KOPT-K1 (cell line): ENCODE results near the gene ANKRD29.

Experiments
- H3K27ac ChIP-seq: fragments of 200-600 bp; sonication (generic); 2 replicates; pipeline ENCODE4 v1.5.1; 2016; ENCODE audit warnings: antibody characterized with exemption, mild to moderate bottlenecking, low read depth, low read length; ENCODE audit not compliant: poor library complexity, severe bottlenecking
- H3K36me3 ChIP-seq: fragments of 200-600 bp; sonication (generic); 2 replicates; pipeline ENCODE4 v1.5.1; 2017; ENCODE audit warnings: antibody characterized with exemption, mild to moderate bottlenecking, low read length, moderate library complexity; ENCODE audit not compliant: insufficient read depth
- H3K9me3 ChIP-seq: fragments of 200-600 bp; sonication (generic); 2 replicates; pipeline ENCODE4 v1.5.1; 2017; ENCODE audit warnings: antibody characterized with exemption, low read length, mild to moderate bottlenecking; ENCODE audit not compliant: insufficient read depth, poor library complexity, severe bottlenecking

The ANKRD29 gene

DNA sequence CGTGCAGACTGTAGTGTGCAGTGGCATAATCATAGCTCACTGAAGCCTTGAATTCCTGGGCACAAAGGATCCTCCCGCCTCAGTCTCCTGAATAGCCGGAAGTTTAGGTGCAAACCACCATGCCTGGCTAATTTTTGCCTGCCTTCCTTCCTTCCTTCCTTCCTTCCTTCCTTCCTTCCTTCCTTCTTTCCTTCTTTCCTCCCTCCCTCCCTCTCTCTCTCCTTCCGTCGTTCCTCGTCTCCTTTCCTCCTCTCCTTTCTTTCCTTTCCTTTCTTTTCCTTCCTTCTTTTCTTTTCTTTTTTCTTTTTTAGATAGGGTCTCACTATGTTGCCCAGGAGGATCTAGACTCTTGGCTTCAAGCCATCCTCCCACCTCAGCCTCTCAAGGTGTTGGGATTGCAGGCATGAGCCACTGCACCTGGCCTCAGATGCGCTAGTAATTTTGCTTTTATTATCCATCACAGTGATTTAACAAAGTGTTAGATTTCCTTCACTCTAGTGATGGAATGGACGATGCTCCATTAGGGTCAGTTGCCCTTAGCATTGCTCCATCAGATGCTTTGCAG is 6.6 kb upstream of the ANKRD29 start:
- no peak overlapping the region for H3K27ac ChIP-seq
- no peaks in the 10 kb centered on the region for H3K36me3 ChIP-seq

DNA sequence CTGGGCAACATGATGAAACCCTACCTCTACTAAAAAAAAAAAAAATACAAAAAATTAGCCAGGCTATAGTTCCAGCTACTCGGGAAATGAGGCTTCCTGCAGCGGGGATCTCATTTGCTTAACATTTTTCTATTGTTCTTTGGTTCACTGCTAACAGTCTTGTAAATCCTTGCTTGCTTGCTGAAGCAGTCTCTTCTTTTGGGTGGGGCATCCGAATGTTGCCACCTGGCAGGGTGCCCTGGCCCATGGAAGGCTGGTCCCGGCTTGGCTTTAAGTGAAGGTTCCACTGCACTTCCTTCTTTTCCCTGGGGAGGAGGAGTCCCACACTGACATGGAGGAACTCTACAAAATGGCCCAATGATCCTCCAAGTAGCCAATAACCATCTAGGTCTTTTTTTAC is 6.0 kb upstream of the ANKRD29 start:
- Histone ChIP-seq H3K36me3 (no peaks in the 10 kb centered on the region), H3K9me3 (no peaks in the 10 kb centered on the region)

More for the DNA sequence above, 6.6 kb upstream of the ANKRD29 start:
- H3K9me3 ChIP-seq = no peaks in the 10 kb centered on the region

DNA sequence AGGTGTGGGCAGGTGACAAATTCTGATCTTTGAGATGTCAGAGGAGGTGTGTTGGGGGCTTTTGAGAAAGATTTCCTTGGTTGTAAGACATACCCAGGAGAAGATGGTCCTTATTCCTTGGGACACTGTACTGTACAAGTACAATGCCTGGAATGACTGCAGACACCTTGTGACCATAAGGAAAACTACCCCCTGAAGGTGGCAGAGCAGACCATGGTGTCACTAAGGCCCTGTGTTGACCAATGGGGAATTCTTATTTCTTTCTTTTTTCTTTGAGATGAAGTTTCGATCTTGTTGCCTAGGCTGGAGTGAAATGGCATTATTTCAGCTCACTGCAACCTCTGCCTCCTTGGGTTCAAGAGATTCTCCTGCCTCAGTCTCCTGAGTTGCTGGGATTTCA is 4.4 kb upstream of the ANKRD29 start:
- Histone ChIP-seq H3K36me3 (no peaks in the 10 kb centered on the region), H3K9me3 (no peaks in the 10 kb centered on the region)

More for the DNA sequence above, 6.0 kb upstream of the ANKRD29 start:
- H3K27ac ChIP-seq = no peak overlapping the region

DNA sequence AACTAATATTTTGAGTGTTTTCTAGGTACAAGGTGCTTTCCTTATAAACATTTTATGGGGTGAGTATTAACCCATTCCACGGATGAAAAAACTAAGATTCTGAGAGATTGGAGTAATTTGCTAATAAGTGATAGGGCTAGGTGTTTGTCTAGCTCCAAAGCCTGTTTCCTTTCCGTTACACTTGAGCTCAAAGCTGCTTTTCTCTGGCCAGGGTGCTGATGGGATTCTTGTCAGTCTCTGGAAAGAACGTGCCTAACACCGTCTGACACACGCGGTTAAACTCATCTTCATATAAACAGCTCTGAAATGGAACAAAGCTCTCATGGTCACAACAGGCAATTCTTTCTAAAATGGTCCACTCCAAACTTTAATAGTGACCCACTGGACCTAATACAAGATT is 2.0 kb upstream of the ANKRD29 start:
- no peaks in the 10 kb centered on the region for H3K36me3 ChIP-seq
- no peaks in the 10 kb centered on the region for H3K9me3 ChIP-seq
- no peak overlapping the region for H3K27ac ChIP-seq

More for the DNA sequence above, 4.4 kb upstream of the ANKRD29 start:
- H3K27ac ChIP-seq = no peak overlapping the region

DNA sequence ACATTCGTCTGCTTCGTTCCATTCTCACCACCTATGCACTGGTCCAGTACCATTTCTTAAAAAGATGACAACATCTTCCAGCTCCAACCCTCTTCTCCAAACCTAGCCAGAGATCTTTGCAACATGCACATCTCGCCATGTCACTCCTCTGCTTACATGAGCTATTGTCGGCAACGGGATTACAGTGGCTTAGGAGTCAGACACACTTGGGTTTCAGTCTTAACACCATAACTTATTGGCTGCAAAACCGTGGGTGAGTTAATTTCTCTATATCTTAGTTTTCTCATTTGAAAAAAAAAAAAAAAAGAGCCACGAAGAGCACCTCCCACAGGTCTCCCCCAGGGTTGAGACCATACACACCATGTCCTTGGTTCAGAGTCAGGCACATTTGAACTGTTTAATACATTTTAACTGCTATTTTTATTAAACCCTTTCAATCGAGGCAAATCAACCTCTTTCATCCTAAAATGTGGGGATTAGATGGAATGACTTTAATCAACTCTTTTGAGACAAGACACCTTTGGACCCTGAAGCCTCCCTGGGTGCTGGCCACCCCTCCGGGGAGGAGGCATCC is 889 bp downstream of the ANKRD29 start:
- H3K27ac ChIP-seq = no peak overlapping the region
- H3K9me3 ChIP-seq = no peaks in the 10 kb centered on the region

DNA sequence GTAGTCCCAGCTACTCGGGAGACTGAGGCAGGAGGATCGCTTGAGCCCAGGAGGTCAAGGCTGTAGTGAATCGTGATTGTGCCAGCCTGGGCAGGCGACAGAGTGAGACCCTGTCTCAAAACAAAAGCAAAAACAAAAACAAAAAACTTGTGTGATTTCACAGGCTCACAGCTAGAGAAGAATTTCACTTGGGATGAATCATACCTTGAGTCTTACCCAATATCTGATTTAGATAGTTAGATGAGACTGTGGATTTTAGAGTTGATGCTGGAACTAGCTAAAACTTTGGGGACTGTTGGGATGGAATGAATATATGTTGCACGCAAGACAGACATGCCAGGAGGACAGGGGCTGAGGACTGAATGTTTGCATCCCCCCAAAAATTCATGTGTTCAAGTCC is 4.4 kb downstream of the ANKRD29 start:
- H3K9me3 ChIP-seq = no peaks in the 10 kb centered on the region
- H3K36me3 ChIP-seq = no peaks in the 10 kb centered on the region
- H3K27ac ChIP-seq = no peak overlapping the region

More for the DNA sequence above, 889 bp downstream of the ANKRD29 start:
- H3K36me3 ChIP-seq = no peaks in the 10 kb centered on the region

GRCh38 chr18:23652232-23652631 is 10.5 kb downstream of the ANKRD29 start:
- no peak overlapping the region for H3K27ac ChIP-seq
- no peaks in the 10 kb centered on the region for H3K9me3 ChIP-seq
- H3K36me3 ChIP-seq = no peaks in the 10 kb centered on the region

- Histone ChIP-seq H3K27ac (no peak overlapping the region), H3K36me3 (no peaks in the 10 kb centered on the region), H3K9me3 (no peaks in the 10 kb centered on the region)
Measured at GRCh38 chr18:23650968-23651927, 11.5 kb downstream of the ANKRD29 start.

DNA sequence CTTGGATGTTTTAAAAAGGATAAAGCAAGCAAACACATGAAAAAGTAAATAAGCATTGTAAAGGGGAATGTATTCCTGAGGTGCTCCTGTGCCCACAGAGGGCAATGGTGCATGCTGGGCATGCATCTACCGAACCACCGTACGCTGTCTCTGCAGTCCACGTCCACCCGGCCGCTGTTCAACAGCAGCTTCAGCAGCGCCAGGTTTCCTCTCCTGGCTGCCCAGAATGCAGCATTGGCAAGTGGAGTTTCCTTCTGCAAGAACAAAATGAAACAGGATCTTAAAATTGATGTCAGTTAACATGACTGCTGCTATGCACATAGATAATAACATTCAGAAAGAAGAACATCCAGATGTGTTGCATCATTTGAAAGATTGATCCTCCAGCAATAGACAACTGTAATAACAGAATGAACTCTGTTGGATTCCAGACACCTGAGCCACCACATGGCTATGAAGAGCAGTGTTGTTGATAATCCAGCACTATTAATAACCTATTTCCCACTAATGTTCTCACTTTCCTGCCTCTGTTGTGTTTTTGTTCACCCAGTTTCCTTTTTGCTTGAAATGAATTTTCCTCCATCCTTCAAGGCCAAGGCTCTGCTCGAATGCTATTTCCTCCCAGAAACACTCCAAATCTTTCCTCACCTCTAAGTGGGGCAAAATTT is 13.6 kb downstream of the ANKRD29 start:
- Histone ChIP-seq H3K9me3 (no peaks in the 10 kb centered on the region), H3K27ac (no peak overlapping the region), H3K36me3 (no peaks in the 10 kb centered on the region)

- Histone ChIP-seq H3K9me3 (no peaks in the 10 kb centered on the region), H3K27ac (no peak overlapping the region), H3K36me3 (no peaks in the 10 kb centered on the region)
Measured at GRCh38 chr18:23648456-23648855, 14.3 kb downstream of the ANKRD29 start.

GRCh38 chr18:23646282-23646681 is 16.4 kb downstream of the ANKRD29 start:
- Histone ChIP-seq H3K27ac (no peak overlapping the region), H3K36me3 (no peaks in the 10 kb centered on the region), H3K9me3 (peaks cover 18% of the 10 kb centered on the region)

- Histone ChIP-seq H3K9me3 (peaks cover 20% of the 10 kb centered on the region), H3K27ac (no peak overlapping the region)
Measured at GRCh38 chr18:23645568-23646175, 17.0 kb downstream of the ANKRD29 start.

GRCh38 chr18:23643815-23644490 is 18.8 kb downstream of the ANKRD29 start:
- Histone ChIP-seq H3K9me3 (peaks cover 20% of the 10 kb centered on the region), H3K27ac (no peak overlapping the region), H3K36me3 (no peaks in the 10 kb centered on the region)

More at GRCh38 chr18:23645568-23646175, 17.0 kb downstream of the ANKRD29 start:
- no peaks in the 10 kb centered on the region for H3K36me3 ChIP-seq

- Histone ChIP-seq H3K27ac (no peak overlapping the region), H3K9me3 (peaks cover 20% of the 10 kb centered on the region), H3K36me3 (no peaks in the 10 kb centered on the region)
Measured at GRCh38 chr18:23641937-23642666, 20.6 kb downstream of the ANKRD29 start.
